Ectodermal cell (in vitro differentiated cells): Measurements from ENCODE around the gene PEX13.
"Not testable (repeated sequence)": the region's sequence is repeated elsewhere in the genome, so short reads cannot be mapped to it uniquely, and the experiment has no call there.

Source experiments
- H3K27ac ChIP-seq: 2 replicates; pipeline ENCODE4 v1.7.0; 2013; ENCODE audit warnings: mild to moderate bottlenecking, low read depth, low read length; ENCODE audit not compliant: insufficient read depth, poor library complexity, severe bottlenecking
- H3K27me3 ChIP-seq: 2 replicates; pipeline ENCODE4 v1.7.0; 2013; ENCODE audit warnings: mild to moderate bottlenecking, low read length; ENCODE audit not compliant: insufficient read depth, control insufficient read depth, poor library complexity, severe bottlenecking
- H3K36me3 ChIP-seq: one replicate; pipeline ENCODE4 v1.7.0; 2013; ENCODE audit warnings: low read length; ENCODE audit not compliant: control insufficient read depth, insufficient read depth
- H3K4me1 ChIP-seq: one replicate; pipeline ENCODE4 v1.7.0; 2013; ENCODE audit warnings: low read length; ENCODE audit not compliant: control insufficient read depth, insufficient read depth
- H3K4me3 ChIP-seq: 2 replicates; pipeline ENCODE4 v1.7.0; 2013; ENCODE audit warnings: low read depth, low read length, control low read depth; ENCODE audit not compliant: insufficient read depth
- H3K9me3 ChIP-seq: 2 replicates; pipeline ENCODE4 v1.7.0; 2013; ENCODE audit warnings: mild to moderate bottlenecking, low read length, moderate library complexity; ENCODE audit not compliant: control insufficient read depth
- whole genome bisulfite sequencing, 2 experiments: methylation state at CpG; one replicate each; pipeline ENCODE4 v1.1.7; 2013; ENCODE audit warnings: missing lambda C conversion rate in 2 of 2; 5-methylcytosine and 5-hydroxymethylcytosine counted together

PEX13 gene

DNA sequence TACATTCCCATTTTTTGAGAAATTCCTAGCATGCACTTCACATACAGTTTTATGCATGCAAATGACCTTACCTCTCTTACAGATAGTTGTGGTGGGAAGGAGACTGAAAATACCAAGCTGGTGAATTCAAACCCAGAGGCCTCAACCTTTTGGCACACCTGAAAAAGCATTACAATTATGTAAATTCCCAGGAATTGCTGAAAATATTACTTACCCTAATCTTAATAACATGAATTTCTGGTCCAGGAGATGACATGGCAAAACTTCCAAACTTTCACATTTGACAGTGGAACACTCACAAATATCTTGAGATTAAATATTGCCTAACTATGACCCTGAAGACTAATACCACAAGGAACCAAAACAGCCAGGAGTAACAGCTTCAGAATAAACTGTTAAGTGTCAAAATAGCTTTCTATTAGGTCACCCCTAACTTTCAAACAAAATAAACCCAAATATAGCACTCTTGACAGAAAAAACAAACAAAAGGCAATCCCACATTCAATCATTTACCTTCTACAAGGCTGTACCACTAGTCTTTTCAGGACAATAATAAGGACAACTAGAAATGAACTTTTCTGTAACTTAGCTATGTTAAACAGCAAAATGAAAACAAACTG is 10.9 kb upstream of the PEX13 start:
- H3K4me1 ChIP-seq = no peaks in the 10 kb centered on the region
- no peaks in the 10 kb centered on the region for H3K27me3 ChIP-seq
- no peaks in the 10 kb centered on the region for H3K36me3 ChIP-seq
- H3K27ac ChIP-seq = no peak overlapping the region
- H3K9me3 ChIP-seq = no peaks in the 10 kb centered on the region
- no peak overlapping the region for H3K4me3 ChIP-seq

DNA sequence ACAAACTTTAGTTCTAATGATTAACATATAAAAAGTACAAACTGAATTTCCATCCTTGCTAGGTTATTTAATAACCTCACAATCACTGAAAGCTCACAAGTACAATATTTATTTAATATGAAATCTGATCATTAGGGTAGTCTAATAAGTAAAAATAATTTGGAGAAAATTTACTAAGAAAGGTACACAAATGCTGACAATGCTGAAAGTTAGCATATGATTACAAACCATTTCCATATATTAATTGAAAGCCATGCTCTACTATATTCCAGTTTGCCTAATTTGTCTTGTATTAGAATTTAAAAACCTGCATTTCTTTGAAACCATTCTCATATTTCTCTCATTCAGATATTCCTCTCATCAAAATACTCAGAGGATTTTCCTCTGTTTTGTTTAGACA is 8.2 kb upstream of the PEX13 start:
- no peaks in the 10 kb centered on the region for H3K27me3 ChIP-seq
- no peak overlapping the region for H3K27ac ChIP-seq
- H3K4me3 ChIP-seq = no peak overlapping the region
- H3K4me1 ChIP-seq = no peaks in the 10 kb centered on the region
- H3K36me3 ChIP-seq = no peaks in the 10 kb centered on the region
- H3K9me3 ChIP-seq = no peaks in the 10 kb centered on the region

GRCh38 chr2:61011678-61012077 is 5.8 kb upstream of the PEX13 start:
- Histone ChIP-seq H3K9me3 (no peaks in the 10 kb centered on the region), H3K4me1 (no peaks in the 10 kb centered on the region), H3K36me3 (no peaks in the 10 kb centered on the region), H3K4me3 (no peak overlapping the region), H3K27ac (no peak overlapping the region), H3K27me3 (no peaks in the 10 kb centered on the region)
- WGBS, 2 experiments = 86% methylated on average over 1 of the region's 1 CpG; no CpG with 5 or more reads in 1 of the 2 experiments

DNA sequence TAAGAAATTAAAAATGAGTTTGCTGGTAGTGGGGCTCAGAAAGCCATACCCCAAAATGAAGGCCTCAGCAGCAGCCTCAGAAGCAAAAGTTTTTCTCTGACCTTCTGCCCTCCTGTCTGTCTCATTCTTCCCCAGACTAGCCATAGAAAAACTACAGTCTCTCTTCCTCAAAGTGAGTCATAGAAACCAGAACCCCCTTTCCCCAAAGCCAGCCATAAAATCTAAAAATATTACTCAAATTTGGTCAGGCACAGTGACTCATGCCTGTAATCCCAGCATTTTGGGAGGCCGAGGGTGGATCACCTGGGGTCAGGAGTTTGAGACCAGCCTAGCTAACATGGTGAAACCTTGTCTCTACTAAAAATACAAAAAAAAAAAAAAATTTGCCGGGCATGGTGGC is 5.2 kb upstream of the PEX13 start:
- not testable (repeated sequence) for H3K27ac ChIP-seq, H3K4me1 ChIP-seq, H3K4me3 ChIP-seq, H3K27me3 ChIP-seq, H3K9me3 ChIP-seq, H3K36me3 ChIP-seq
- 91 to 93% methylated on average over 2 of the region's 2 CpGs for WGBS, 2 experiments

DNA sequence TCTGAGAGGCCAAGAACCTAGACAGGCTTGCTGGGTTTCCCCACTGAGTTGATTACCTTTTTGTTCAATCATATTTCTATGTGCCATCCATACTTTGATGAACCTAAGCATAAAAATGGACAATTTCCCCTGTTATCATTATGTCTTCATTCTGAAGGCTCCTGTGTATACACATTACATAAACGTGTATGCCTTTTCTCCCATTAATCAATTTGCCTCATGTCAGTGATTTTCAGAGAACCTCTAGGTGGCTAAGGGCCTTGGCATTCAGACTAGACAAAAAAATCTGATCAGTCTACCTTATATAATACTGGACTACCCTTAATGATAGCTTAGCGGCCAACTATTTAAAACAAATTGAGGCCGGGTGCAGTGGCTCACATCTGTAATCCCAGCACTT is 4.1 kb upstream of the PEX13 start:
- H3K4me3 ChIP-seq = no peak overlapping the region
- H3K4me1 ChIP-seq = no peaks in the 10 kb centered on the region
- 85 to 87% methylated on average over 3 of the region's 3 CpGs for WGBS, 2 experiments
- H3K36me3 ChIP-seq = no peaks in the 10 kb centered on the region
- H3K27ac ChIP-seq = no peak overlapping the region
- no peaks in the 10 kb centered on the region for H3K9me3 ChIP-seq
- no peaks in the 10 kb centered on the region for H3K27me3 ChIP-seq

DNA sequence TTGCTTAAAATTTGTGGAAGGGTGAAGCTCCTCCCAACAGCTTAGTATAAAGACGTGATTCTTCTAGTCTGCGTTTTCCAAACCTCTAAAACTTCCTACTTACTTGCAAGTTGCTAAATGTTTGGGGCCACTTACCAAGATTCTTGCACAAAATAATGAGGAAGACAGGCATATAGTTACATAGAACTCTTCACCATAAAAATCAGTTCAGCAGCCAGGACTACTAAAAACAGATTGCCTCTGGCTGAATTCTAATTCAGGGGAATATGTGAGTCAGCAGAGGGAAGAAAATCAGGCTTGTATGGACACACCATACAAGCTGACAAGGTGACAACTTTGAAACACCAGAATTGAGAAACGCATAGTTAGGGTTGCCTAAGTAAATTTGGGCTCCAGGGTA is 2.8 kb upstream of the PEX13 start:
- 79 to 90% methylated on average over 3 of the region's 3 CpGs for WGBS, 2 experiments
- H3K27me3 ChIP-seq = no peaks in the 10 kb centered on the region
- H3K4me1 ChIP-seq = no peaks in the 10 kb centered on the region
- H3K4me3 ChIP-seq = no peak overlapping the region
- no peaks in the 10 kb centered on the region for H3K36me3 ChIP-seq
- H3K27ac ChIP-seq = no peak overlapping the region
- H3K9me3 ChIP-seq = no peaks in the 10 kb centered on the region

GRCh38 chr2:61015976-61016375 is 1.5 kb upstream of the PEX13 start:
- Histone ChIP-seq H3K4me3 (peak overlapping the region; percentile 71), H3K27ac (no peak overlapping the region), H3K4me1 (no peaks in the 10 kb centered on the region), H3K9me3 (no peaks in the 10 kb centered on the region), H3K36me3 (peaks cover 2% of the 10 kb centered on the region), H3K27me3 (no peaks in the 10 kb centered on the region)
- 60% methylated on average over 2 of the region's 2 CpGs; no CpG with 5 or more reads in 1 of the 2 experiments for WGBS, 2 experiments

DNA sequence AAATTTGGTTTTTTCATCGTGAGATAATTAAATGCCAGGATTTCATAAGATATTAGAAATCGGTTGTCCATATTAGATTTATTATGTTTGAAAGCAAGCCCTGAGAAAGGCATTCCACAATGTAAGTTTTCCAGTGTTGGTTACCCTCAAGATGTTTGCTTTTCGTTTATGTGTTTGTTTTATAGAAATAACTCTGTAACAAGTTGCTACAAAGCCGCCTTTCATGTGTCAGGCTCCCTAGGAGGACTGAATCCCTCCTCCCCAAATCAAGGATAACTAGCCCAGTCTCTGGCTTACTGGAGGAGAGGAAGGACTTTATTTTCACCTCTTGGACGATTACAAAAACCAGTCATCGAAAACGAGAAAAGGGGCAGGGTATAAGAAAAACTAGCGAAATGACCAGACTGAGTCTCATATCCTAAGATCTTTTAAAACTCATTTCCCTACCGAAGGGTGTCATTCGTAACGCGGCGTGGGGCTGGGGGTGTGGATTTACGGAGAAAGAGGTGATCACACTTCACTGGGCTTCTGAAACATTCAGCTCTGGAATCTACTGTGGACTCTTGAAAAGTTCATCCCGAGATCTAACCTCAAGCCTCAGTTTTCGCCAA is 1.0 kb upstream of the PEX13 start:
- Histone ChIP-seq H3K36me3 (peaks cover 7% of the 10 kb centered on the region), H3K4me1 (no peaks in the 10 kb centered on the region), H3K9me3 (no peaks in the 10 kb centered on the region), H3K27ac (peak overlapping the region; percentile 74), H3K4me3 (peak overlapping the region; percentile 71), H3K27me3 (no peaks in the 10 kb centered on the region)
- 6% methylated on average over 15 to 16 of the region's 16 CpGs for WGBS, 2 experiments

DNA sequence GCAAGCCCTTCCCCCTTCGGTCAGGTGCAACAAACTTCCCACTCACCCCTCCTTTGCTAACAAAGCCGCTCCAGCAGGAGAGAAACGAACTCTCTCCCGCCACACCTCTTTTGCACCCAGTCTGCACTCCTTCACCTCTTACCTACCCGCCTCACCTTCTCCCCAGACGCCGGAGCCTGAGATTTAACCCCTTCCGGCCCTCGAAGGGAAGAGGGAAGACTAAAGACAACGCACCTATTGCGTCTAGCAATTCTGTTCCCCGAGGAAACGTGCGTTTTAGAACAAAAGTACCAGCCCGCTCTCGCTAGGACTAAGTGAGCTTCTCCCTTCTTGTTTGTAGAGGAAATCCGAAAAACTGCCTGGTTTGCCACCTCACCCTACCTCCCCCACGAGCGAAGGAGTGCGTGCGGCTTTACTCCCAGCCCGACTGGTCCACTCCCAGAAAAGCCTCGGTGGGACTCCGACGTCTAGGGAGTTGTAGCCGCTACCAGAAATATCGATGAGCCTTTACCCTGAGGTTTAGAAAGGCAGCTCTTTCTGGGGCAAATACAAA is 441 bp upstream of the PEX13 start:
- H3K27ac ChIP-seq = peak overlapping the region; percentile 74
- H3K27me3 ChIP-seq = no peaks in the 10 kb centered on the region
- H3K4me1 ChIP-seq = no peaks in the 10 kb centered on the region
- peaks cover 7% of the 10 kb centered on the region for H3K36me3 ChIP-seq
- H3K9me3 ChIP-seq = no peaks in the 10 kb centered on the region
- peak overlapping the region; percentile 71 for H3K4me3 ChIP-seq
- 0% methylated on average over 27 of the region's 27 CpGs for WGBS, 2 experiments

GRCh38 chr2:61018318-61018755 is 817 bp downstream of the PEX13 start:
- H3K36me3 ChIP-seq = peaks cover 7% of the 10 kb centered on the region
- WGBS, 2 experiments = 0 to 1% methylated on average over 5 of the region's 7 CpGs
- H3K4me1 ChIP-seq = no peaks in the 10 kb centered on the region
- peak overlapping the region; percentile 61 for H3K27ac ChIP-seq
- H3K9me3 ChIP-seq = no peaks in the 10 kb centered on the region
- H3K4me3 ChIP-seq = peak overlapping the region; percentile 71
- H3K27me3 ChIP-seq = no peaks in the 10 kb centered on the region
